Astrocyte (in vitro differentiated cells and primary cell): ENCODE data around the gene LIN37. TPM values are rescaled to one million over a fixed set of nuclear protein-coding genes. Genes with fewer than 3 reads are reported as not detected.

Experiments used
- DNase-seq: peaks from one replicate; pipeline ENCODE4 v3.0.0-alpha.2; 2010; ENCODE audit warnings: low read depth
- FAIRE-seq: peaks from 2 replicates; lab custom pipeline; 2011; peaks lifted over from hg19 to GRCh38; lab: Jason Lieb, UNC
- H2AFZ ChIP-seq: 2 replicates; pipeline ENCODE4 v1.6.0; 2012; ENCODE audit warnings: low read depth, low read length, inconsistent platforms
- H3K27ac ChIP-seq: 2 replicates; pipeline ENCODE4 v1.5.1; 2011; ENCODE audit warnings: low read depth, low read length, inconsistent platforms
- H3K27me3 ChIP-seq: 2 replicates; pipeline ENCODE4 v1.6.0; 2011; ENCODE audit warnings: low read length, inconsistent platforms; ENCODE audit not compliant: insufficient read depth
- H3K36me3 ChIP-seq: 2 replicates; pipeline ENCODE4 v1.5.1; 2011; ENCODE audit warnings: low read length, inconsistent platforms; ENCODE audit not compliant: insufficient read depth
- H3K4me1 ChIP-seq: 2 replicates; pipeline ENCODE4 v1.5.1; 2011; ENCODE audit warnings: low read length, inconsistent platforms; ENCODE audit not compliant: insufficient read depth
- H3K4me2 ChIP-seq: 2 replicates; pipeline ENCODE4 v1.6.0; 2012; ENCODE audit warnings: low read length, inconsistent platforms
- H3K4me3 ChIP-seq: 2 replicates; pipeline ENCODE4 v1.5.1; 2011; ENCODE audit warnings: low read depth, mild to moderate bottlenecking, low read length, inconsistent platforms; ENCODE audit not compliant: insufficient read depth
- H3K79me2 ChIP-seq: 2 replicates; pipeline ENCODE4 v1.6.0; 2012; ENCODE audit warnings: mild to moderate bottlenecking, low read length, inconsistent platforms; ENCODE audit not compliant: insufficient read depth
- H3K9ac ChIP-seq: 2 replicates; pipeline ENCODE4 v1.6.0; 2012; ENCODE audit warnings: mild to moderate bottlenecking, low read length, inconsistent platforms
- H3K9me3 ChIP-seq: 2 replicates; pipeline ENCODE4 v1.5.1; 2012; ENCODE audit warnings: low read depth, mild to moderate bottlenecking, low read length, inconsistent platforms; ENCODE audit not compliant: insufficient read depth
- H4K20me1 ChIP-seq: 2 replicates; pipeline ENCODE4 v1.6.0; 2012; ENCODE audit warnings: low read length, inconsistent platforms; ENCODE audit not compliant: insufficient read depth
- H3K27ac Mint-ChIP-seq: one replicate; pipeline ENCODE4 v1.8.0; 2021; ENCODE audit warnings: mild to moderate bottlenecking, mixed read lengths; ENCODE audit not compliant: unreplicated experiment
- H3K27me3 Mint-ChIP-seq: one replicate; pipeline ENCODE4 v1.8.0; 2021; ENCODE audit warnings: low read depth, mixed read lengths; ENCODE audit not compliant: unreplicated experiment
- H3K36me3 Mint-ChIP-seq: one replicate; pipeline ENCODE4 v1.8.0; 2021; ENCODE audit warnings: low read depth, mixed read lengths; ENCODE audit not compliant: unreplicated experiment
- H3K4me1 Mint-ChIP-seq: one replicate; pipeline ENCODE4 v1.8.0; 2021; ENCODE audit warnings: low read depth, mixed read lengths; ENCODE audit not compliant: unreplicated experiment
- H3K4me3 Mint-ChIP-seq: one replicate; pipeline ENCODE4 v1.8.0; 2021; ENCODE audit warnings: mild to moderate bottlenecking, moderate library complexity, mixed read lengths; ENCODE audit not compliant: unreplicated experiment
- H3K9me3 Mint-ChIP-seq: one replicate; pipeline ENCODE4 v1.8.0; 2021; ENCODE audit warnings: mild to moderate bottlenecking, mixed read lengths; ENCODE audit not compliant: unreplicated experiment
- CTCF ChIP-seq: IDR thresholded peaks from 2 replicates; pipeline ENCODE4 v1.5.1; 2011; ENCODE audit warnings: low read depth, mild to moderate bottlenecking, inconsistent platforms, low read length, moderate library complexity; ENCODE audit not compliant: insufficient read depth
- EZH2 ChIP-seq: IDR thresholded peaks from 2 replicates; pipeline ENCODE4 v1.6.1; 2012; ENCODE audit warnings: mild to moderate bottlenecking, low read length, inconsistent platforms; ENCODE audit not compliant: insufficient read depth
- total RNA-seq: library from RNA; stranded (reverse); gene quantifications from 2 replicates; pipeline ENCODE4 v1.2.1, GENCODE V29; 2021

LIN37 gene
- total RNA-seq, 1 donor from 2014 or later, result 15.6 TPM

GRCh38 chr19:35786299-35787160 lies 38.2 kb downstream of the LIN37 start:
- no peak overlapping the region for H2AFZ ChIP-seq
- no peak for DNase-seq
- H3K79me2 ChIP-seq, result no peaks in the 10 kb centered on the region
- H3K4me2 ChIP-seq, result no peak overlapping the region
- no peak overlapping the region for H3K4me3 ChIP-seq
- H3K9ac ChIP-seq, result no peak overlapping the region
- no peaks in the 10 kb centered on the region for H3K9me3 ChIP-seq
- H3K36me3 Mint-ChIP-seq, result peaks cover 7% of the 10 kb centered on the region
- H3K27ac ChIP-seq, result no peak overlapping the region
- H3K9me3 Mint-ChIP-seq, result no peaks in the 10 kb centered on the region
- no peak overlapping the region for H3K27ac Mint-ChIP-seq
- no peaks in the 10 kb centered on the region for H3K27me3 ChIP-seq
- H4K20me1 ChIP-seq, result no peaks in the 10 kb centered on the region
- H3K36me3 ChIP-seq, result no peaks in the 10 kb centered on the region
- H3K4me1 Mint-ChIP-seq, result peaks cover 4% of the 10 kb centered on the region
- TF ChIP-seq CTCF, result no peak
- no peak for TF ChIP-seq EZH2
- H3K4me3 Mint-ChIP-seq, result no peak overlapping the region
- H3K4me1 ChIP-seq, result no peaks in the 10 kb centered on the region
- FAIRE-seq, result no peak
- peaks cover 32% of the 10 kb centered on the region for H3K27me3 Mint-ChIP-seq

GRCh38 chr19:35787227-35787799 lies 38.9 kb downstream of the LIN37 start:
- Histone ChIP-seq H3K4me3 (no peak overlapping the region), H3K27me3 (no peaks in the 10 kb centered on the region), H3K9me3 (no peaks in the 10 kb centered on the region), H3K36me3 (no peaks in the 10 kb centered on the region), H3K27ac (no peak overlapping the region), H3K4me1 (no peaks in the 10 kb centered on the region), H3K4me2 (no peak overlapping the region), H4K20me1 (no peaks in the 10 kb centered on the region), H2AFZ (no peak overlapping the region), H3K9ac (no peak overlapping the region), H3K79me2 (no peaks in the 10 kb centered on the region)
- TF ChIP-seq EZH2 (no peak), CTCF (no peak)
- H3K27ac Mint-ChIP-seq, result no peak overlapping the region
- no peak overlapping the region for H3K4me3 Mint-ChIP-seq
- H3K27me3 Mint-ChIP-seq, result peaks cover 31% of the 10 kb centered on the region
- DNase-seq (no peak), FAIRE-seq (no peak)
- peaks cover 6% of the 10 kb centered on the region for H3K36me3 Mint-ChIP-seq
- H3K9me3 Mint-ChIP-seq, result no peaks in the 10 kb centered on the region
- peaks cover 4% of the 10 kb centered on the region for H3K4me1 Mint-ChIP-seq
